ENCODE data around the gene SULT4A1. TPM values are rescaled to one million over a fixed set of nuclear protein-coding genes. Genes with fewer than 3 reads are reported as not detected.

The SULT4A1 gene
- total RNA-seq, 1 donor from 2014 or later: 5.9 TPM

DNA sequence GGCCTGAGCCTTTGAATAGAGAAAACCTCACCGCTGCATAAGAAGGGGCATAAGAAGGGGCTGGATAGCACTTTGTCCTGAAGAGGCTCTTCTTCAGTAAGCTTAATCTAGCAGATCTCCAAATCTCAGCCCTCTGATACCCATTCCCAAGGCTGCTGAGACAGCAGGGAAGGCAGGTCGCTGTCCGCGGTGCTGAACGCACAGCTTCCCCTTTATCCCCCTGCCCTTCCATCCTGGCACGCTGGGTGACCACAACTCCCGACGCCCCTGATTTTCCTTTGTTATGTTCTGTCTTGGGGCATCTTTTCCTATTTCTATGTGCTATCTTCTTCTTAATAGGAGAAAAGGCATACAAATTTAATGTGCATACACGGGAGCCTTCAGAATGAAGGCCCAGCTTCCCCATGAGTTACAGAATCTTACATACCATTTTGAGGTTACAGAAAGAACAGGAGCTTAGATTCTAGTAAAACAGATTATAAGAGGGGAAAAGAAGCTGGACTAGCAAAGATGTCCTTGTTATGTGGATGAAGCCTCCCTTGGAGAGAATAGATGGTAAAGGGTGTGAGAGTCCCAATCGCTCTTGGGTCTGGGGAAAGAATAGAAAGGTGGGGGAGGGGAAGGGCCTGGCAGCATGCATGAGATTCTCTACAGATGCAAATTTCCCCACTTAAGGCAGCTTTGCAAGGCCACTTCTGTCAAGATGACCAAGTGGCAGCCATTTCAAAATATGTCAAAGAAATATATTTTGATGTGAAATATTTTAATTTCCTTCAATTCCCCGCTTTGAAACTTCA, 5.7 kb upstream of the SULT4A1 start:
- no peak overlapping the region for H3K4me2 ChIP-seq (ENCODE audit: low read length)
- DNase-seq (ENCODE audit: low read depth): peak; percentile 47
- H4K20me1 ChIP-seq (ENCODE audit: insufficient read depth, low read length): no peaks in the 10 kb centered on the region
- H3K27me3 Mint-ChIP-seq (ENCODE audit: low read depth, unreplicated experiment): peaks cover 37% of the 10 kb centered on the region
- no peaks in the 10 kb centered on the region for H3K4me1 Mint-ChIP-seq (ENCODE audit: low read depth, unreplicated experiment)
- no peaks in the 10 kb centered on the region for H3K79me2 ChIP-seq (ENCODE audit: insufficient read depth, low read length)
- H3K4me1 ChIP-seq (ENCODE audit: insufficient read depth, low read length): no peaks in the 10 kb centered on the region
- H3K4me3 Mint-ChIP-seq (ENCODE audit: unreplicated experiment): no peak overlapping the region
- no peak for TF ChIP-seq EZH2 (IDR thresholded peaks at IDR 0.05; ENCODE audit: insufficient read depth, low read length)
- TF ChIP-seq, protein P1, sequence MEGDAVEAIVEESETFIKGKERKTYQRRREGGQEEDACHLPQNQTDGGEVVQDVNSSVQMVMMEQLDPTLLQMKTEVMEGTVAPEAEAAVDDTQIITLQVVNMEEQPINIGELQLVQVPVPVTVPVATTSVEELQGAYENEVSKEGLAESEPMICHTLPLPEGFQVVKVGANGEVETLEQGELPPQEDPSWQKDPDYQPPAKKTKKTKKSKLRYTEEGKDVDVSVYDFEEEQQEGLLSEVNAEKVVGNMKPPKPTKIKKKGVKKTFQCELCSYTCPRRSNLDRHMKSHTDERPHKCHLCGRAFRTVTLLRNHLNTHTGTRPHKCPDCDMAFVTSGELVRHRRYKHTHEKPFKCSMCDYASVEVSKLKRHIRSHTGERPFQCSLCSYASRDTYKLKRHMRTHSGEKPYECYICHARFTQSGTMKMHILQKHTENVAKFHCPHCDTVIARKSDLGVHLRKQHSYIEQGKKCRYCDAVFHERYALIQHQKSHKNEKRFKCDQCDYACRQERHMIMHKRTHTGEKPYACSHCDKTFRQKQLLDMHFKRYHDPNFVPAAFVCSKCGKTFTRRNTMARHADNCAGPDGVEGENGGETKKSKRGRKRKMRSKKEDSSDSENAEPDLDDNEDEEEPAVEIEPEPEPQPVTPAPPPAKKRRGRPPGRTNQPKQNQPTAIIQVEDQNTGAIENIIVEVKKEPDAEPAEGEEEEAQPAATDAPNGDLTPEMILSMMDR (IDR thresholded peaks at IDR 0.05; ENCODE audit: insufficient read depth, low read depth, low read length): no peak
- H3K27me3 ChIP-seq (ENCODE audit: insufficient read depth, low read length): peaks cover 11% of the 10 kb centered on the region
- H3K27ac Mint-ChIP-seq (ENCODE audit: unreplicated experiment): no peak overlapping the region
- no peak overlapping the region for H3K27ac ChIP-seq (ENCODE audit: low read depth, low read length)
- H2AFZ ChIP-seq (ENCODE audit: low read depth, low read length): no peak overlapping the region
- no peaks in the 10 kb centered on the region for H3K36me3 Mint-ChIP-seq (ENCODE audit: low read depth, unreplicated experiment)
- peaks cover 2% of the 10 kb centered on the region for H3K9me3 Mint-ChIP-seq (ENCODE audit: unreplicated experiment)
- no peak overlapping the region for H3K4me3 ChIP-seq (ENCODE audit: insufficient read depth, low read depth, low read length)
- H3K36me3 ChIP-seq (ENCODE audit: insufficient read depth, low read length): no peaks in the 10 kb centered on the region
- no peaks in the 10 kb centered on the region for H3K9me3 ChIP-seq (ENCODE audit: insufficient read depth, low read depth, low read length)
- no peak for FAIRE-seq
- H3K9ac ChIP-seq (ENCODE audit: low read length): no peak overlapping the region

DNA sequence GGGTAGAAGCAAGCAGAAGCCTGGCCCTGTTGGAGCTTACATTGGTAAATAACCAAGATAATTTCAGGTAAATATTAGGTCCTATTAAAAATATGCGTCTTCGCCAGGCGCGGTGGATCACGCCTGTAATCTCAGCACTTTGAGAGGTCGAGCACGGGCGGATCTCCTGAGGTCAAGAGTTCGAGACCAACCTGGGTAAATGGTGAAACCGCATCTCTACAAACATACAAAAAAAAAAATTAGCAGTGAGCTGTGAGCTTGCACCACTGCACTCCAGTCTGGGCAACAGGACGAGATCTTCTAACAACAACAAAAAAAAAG, 529 bp upstream of the SULT4A1 start:
- Mint-ChIP-seq H3K36me3 (ENCODE audit: low read depth, unreplicated experiment) (peaks cover 4% of the 10 kb centered on the region), H3K27ac (ENCODE audit: unreplicated experiment) (peak overlapping the region; percentile 62), H3K9me3 (ENCODE audit: unreplicated experiment) (no peaks in the 10 kb centered on the region), H3K4me3 (ENCODE audit: unreplicated experiment) (peak overlapping the region; percentile 81), H3K27me3 (ENCODE audit: low read depth, unreplicated experiment) (peaks cover 27% of the 10 kb centered on the region), H3K4me1 (ENCODE audit: low read depth, unreplicated experiment) (peaks cover 2% of the 10 kb centered on the region)
- DNase-seq (ENCODE audit: low read depth): no peak
- peak overlapping the region; percentile 74 for H3K4me2 ChIP-seq (ENCODE audit: low read length)
- H4K20me1 ChIP-seq (ENCODE audit: insufficient read depth, low read length): peaks cover 18% of the 10 kb centered on the region
- no peaks in the 10 kb centered on the region for H3K79me2 ChIP-seq (ENCODE audit: insufficient read depth, low read length)
- no peaks in the 10 kb centered on the region for H3K36me3 ChIP-seq (ENCODE audit: insufficient read depth, low read length)
- H3K27ac ChIP-seq (ENCODE audit: low read depth, low read length): no peak overlapping the region
- peaks cover 5% of the 10 kb centered on the region for H3K4me1 ChIP-seq (ENCODE audit: insufficient read depth, low read length)
- TF ChIP-seq, protein P1 (IDR thresholded peaks at IDR 0.05; ENCODE audit: insufficient read depth, low read depth, low read length): no peak
- TF ChIP-seq EZH2 (IDR thresholded peaks at IDR 0.05; ENCODE audit: insufficient read depth, low read length): no peak
- H3K27me3 ChIP-seq (ENCODE audit: insufficient read depth, low read length): peaks cover 8% of the 10 kb centered on the region
- H3K4me3 ChIP-seq (ENCODE audit: insufficient read depth, low read depth, low read length): peak overlapping the region; percentile 37
- FAIRE-seq: no peak
- H2AFZ ChIP-seq (ENCODE audit: low read depth, low read length): no peak overlapping the region
- H3K9ac ChIP-seq (ENCODE audit: low read length): no peak overlapping the region
- H3K9me3 ChIP-seq (ENCODE audit: insufficient read depth, low read depth, low read length): no peaks in the 10 kb centered on the region

DNA sequence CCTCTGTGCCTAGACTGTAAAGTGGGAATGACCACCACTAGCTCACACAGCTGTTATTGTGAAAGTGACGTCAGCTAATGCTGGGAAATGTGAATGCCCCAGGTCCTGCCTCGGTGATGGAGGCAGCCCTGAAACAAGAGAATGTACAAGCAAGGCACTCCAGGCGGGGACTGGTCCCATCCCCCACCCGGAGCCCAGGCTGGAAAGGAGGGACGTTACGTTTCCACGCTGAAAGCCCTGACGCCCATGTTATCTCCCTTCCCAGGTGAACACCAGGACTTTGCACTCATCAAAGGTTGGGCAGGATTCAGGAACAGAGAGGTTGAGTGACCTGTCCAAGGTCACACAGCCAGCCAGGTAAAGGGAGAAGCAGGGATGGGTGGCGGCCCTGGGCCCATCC, 784 bp downstream of the SULT4A1 start:
- no peaks in the 10 kb centered on the region for H3K79me2 ChIP-seq (ENCODE audit: insufficient read depth, low read length)
- peak overlapping the region; percentile 38 for H3K27ac Mint-ChIP-seq (ENCODE audit: unreplicated experiment)
- FAIRE-seq: no peak

More for the DNA sequence above, 784 bp downstream of the SULT4A1 start:
- peaks cover 27% of the 10 kb centered on the region for H3K27me3 Mint-ChIP-seq (ENCODE audit: low read depth, unreplicated experiment)
- Histone ChIP-seq H4K20me1 (ENCODE audit: insufficient read depth, low read length) (peaks cover 18% of the 10 kb centered on the region), H3K27me3 (ENCODE audit: insufficient read depth, low read length) (peaks cover 8% of the 10 kb centered on the region), H2AFZ (ENCODE audit: low read depth, low read length) (peak overlapping the region; percentile 30), H3K9ac (ENCODE audit: low read length) (no peak overlapping the region), H3K4me3 (ENCODE audit: insufficient read depth, low read depth, low read length) (peak overlapping the region; percentile 53), H3K36me3 (ENCODE audit: insufficient read depth, low read length) (no peaks in the 10 kb centered on the region), H3K27ac (ENCODE audit: low read depth, low read length) (no peak overlapping the region), H3K4me1 (ENCODE audit: insufficient read depth, low read length) (peaks cover 5% of the 10 kb centered on the region), H3K9me3 (ENCODE audit: insufficient read depth, low read depth, low read length) (no peaks in the 10 kb centered on the region), H3K4me2 (ENCODE audit: low read length) (peak overlapping the region; percentile 76)
- peaks cover 2% of the 10 kb centered on the region for H3K4me1 Mint-ChIP-seq (ENCODE audit: low read depth, unreplicated experiment)
- peaks cover 7% of the 10 kb centered on the region for H3K36me3 Mint-ChIP-seq (ENCODE audit: low read depth, unreplicated experiment)
- TF ChIP-seq, protein P1 (IDR thresholded peaks at IDR 0.05; ENCODE audit: insufficient read depth, low read depth, low read length): no peak
- no peak for TF ChIP-seq EZH2 (IDR thresholded peaks at IDR 0.05; ENCODE audit: insufficient read depth, low read length)
- DNase-seq (ENCODE audit: low read depth): peak; percentile 12
- peak overlapping the region; percentile 79 for H3K4me3 Mint-ChIP-seq (ENCODE audit: unreplicated experiment)
- H3K9me3 Mint-ChIP-seq (ENCODE audit: unreplicated experiment): peaks cover 3% of the 10 kb centered on the region
